NCI-H69 (cell line): ENCODE data around the gene NR2C2.
A peak's percentile ranks its signal among the peaks of the same experiment; 100 is the strongest.
"Not testable (repeated sequence)": the region's sequence is repeated elsewhere in the genome, so short reads cannot be mapped to it uniquely, and the experiment has no call there.

Source experiments
- DNase-seq: peaks from one replicate; lab custom pipeline; 2025; lab: John Stamatoyannopoulos, UW

The NR2C2 gene

DNA sequence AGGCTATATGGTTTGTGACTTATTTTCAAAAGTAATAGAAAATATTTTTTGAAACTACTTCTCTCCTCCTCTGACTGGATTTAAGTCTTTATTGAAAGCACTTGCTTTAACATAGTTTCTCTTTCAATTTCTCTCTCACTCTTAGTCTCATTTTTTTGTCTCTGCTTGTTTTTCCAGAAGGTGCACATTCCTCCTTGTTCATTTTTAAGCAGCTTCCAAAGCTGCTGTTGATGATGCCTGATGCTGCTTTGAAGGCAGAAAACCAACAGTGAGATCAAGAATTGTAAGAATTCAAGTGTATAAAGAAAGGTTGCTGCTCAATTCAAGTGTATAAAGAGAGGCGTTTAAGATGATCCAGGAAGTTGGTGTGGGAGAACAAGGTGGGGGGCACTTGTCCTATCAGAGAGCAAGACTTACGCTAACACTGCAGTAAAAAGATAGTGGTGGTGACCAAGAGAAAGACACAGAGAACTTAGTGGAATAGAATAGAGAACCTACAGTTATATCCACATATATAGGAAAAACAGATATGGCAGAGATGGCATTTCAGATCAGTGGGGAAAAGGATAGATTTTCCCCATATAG lies 12.1 kb downstream of the NR2C2 start:
- no peak for DNase-seq

DNA sequence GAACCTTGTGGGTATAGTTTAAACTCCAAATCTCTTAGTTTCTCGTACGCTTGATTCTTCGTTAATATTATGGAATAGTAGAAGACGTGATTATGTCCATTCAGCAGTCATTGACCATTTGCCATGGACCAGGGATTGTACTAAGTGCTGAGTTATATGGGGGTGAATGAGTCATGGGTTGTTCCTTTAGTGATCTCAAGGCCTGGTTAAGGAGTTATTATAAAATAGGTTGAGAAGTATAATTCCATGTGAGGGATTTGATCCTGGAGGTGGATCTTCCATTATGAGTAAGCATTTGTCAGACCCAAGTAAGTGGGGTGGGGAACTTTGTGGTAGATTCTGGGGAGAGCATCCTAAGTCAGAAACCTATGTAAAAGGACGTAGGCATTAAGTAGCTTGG lies 15.4 kb downstream of the NR2C2 start:
- DNase-seq = no peak

DNA sequence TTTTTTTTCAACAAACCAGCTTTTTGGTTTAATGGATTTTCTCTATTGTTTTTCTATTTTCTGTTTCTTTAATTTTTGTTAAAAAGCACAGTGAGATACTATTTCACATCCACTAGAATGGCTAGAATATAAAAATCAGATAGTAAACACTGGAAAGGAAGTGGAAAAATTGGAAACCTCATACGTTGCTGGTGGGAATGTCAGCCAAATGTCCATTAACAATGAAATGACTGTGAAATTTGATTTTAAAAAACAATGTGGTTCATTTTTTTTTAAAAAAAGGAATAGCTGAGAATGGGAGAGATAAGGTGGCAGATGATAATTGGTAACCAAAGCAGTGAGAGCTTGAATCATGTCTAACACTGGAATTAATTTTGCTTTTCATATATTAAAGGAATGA lies 19.9 kb downstream of the NR2C2 start:
- DNase-seq = no peak

DNA sequence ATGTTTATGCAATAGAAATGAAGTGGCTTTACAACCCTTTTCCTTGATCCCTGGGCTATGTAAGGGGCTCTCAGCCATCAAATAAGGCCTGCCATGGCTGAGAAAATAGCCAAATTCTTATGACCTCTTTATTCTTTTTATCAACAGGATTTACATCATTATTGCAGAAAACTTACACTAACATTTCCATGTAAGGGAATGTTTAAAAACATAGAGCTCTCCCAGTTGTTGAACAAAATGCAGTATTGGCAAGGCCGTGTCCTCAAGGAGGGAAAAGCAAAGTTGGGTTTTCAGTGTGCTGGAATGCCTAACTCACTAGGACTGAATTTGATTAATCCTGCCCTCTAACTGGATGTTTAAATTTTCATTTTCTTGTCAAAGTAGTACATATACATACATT lies 22.3 kb downstream of the NR2C2 start:
- DNase-seq = no peak

DNA sequence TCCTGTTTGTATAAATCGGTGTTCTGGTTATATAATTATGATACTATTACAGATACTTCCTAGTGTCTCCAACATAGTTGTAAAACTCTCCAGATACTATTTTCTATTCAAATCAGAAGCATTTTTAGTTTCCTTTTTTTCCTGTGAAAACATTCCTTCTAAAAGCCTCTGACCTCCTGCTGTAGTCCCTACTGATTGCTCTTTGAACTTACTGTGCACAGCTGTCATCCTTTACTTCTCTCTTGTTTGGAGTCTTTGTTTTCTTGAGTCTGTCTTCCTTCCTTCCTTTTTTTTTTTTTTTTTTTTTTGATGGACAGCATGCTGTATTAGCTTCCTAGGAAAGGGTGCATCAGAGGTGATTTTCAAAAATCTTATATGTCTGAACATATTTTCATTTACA lies 28.9 kb downstream of the NR2C2 start:
- DNase-seq = peak; percentile 7

DNA sequence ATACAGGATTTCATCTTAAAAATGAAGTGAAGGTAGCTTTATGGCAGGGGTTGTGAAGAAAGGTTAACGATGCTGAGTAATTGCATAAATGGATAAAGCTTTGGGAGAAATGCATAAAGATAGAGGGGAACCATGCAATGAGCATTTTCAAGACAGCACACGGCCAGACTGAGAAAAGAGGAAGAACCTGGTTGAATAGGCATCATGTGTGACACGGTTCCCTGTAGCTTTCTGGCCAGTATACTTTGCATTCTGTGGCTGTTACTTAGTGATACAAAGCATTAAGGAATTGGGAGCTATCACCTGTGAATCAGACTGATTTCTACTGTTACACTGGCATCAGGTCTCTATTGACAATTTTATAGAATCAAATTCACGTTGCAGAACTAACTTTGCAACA lies 33.3 kb downstream of the NR2C2 start:
- DNase-seq = no peak

DNA sequence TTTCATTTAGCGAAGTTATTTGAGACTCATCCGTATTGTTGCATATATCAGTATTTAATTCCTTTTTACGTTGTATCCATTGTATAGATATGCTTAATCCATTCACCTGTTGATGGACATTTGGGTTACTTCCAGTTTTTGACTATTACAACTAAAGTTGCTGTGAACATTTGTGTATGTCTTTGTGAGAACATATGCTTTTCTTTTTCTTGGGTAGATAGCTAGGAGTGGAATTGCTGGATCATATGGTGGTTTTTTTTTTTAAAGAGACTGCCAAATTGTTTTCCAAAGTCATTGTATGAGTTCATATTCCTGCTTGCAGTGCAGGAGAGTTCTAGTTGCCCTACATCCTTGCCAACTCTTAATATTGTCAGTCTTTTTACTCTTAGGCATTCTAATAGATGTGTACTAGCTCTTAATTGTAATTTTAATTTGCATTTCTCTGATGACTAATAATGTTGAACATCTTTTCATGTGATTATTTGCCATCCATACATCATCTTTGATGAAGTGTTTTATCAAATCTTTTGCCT lies 37.3 kb downstream of the NR2C2 start:
- DNase-seq = no peak

DNA sequence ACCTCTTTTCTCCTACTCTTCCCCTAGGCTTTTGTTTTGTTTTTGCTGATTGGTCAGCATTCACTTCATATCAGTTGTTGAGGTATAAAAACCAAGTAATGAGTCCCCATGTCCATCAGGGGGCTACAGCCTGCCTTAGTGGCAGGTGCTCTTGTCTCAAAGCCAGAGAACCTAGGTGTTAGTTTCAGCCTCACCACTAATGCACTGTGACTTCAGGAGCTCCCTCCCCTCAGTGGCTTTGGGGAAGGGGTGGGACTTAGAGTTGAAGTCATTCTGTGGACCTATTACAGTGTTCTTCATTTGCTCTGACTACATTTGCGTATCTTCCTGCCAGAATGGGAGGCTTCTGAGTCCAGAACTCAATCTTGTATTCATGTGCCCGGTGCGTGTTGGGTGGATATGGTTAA lies 41.6 kb downstream of the NR2C2 start:
- peak; percentile 32 for DNase-seq

DNA sequence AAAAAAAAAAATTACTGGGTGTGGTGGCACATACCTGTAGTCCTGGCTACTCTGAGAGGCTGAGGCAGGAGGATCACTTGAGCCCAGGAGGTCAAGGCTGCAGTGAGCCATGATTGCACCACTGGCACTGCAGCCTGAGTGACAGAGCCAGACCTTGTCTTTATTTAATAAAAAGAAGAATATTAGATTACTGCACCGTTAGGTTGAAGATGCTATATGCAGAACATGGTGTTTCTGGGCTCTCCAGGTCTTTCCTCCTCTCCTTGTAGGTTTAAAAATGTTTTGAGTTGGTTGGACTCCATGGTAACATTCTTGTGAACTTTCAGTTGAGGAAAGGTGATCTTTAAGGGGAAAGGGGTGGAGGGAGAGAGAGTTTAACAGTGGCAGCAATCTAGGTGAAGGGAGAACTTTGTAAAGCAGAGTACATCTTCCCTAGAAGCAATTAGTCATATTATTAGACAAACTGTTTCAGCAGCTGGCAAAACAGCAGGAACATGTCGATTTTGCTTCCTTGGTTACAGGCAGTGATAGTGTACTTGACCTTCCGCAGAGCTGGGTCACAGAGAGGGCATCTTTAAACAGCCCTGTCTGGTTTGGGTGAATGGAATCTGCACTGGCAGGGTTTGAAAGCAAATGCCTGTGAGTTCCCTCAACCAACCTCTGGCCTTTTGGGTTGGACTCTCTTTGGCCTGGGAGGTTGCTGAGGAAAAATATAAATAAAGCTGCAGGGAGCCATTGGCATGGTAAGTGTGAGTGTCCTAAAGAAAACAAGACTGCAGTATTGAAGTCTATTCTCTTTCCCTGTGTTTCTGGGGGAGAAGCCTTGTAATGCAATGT lies 42.8 kb downstream of the NR2C2 start:
- peak; percentile 38 for DNase-seq

DNA sequence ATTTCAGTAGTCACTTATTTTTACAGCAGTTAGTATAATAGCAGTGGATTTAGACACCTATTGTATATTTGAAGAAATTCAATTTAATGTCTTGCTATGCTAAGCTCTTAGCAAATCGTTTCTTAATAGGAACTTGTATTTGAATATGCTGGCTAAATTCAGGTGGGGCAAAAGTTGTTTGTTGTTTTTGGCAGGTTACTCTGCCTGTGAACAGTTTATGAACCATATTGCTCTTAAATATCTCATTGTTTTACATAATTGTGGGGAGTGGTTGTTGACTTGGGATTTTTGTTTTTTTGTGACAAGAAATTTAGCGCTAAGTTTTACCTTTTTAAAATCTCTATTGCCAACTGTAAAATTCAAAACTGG lies 43.4 kb downstream of the NR2C2 start:
- no peak for DNase-seq

DNA sequence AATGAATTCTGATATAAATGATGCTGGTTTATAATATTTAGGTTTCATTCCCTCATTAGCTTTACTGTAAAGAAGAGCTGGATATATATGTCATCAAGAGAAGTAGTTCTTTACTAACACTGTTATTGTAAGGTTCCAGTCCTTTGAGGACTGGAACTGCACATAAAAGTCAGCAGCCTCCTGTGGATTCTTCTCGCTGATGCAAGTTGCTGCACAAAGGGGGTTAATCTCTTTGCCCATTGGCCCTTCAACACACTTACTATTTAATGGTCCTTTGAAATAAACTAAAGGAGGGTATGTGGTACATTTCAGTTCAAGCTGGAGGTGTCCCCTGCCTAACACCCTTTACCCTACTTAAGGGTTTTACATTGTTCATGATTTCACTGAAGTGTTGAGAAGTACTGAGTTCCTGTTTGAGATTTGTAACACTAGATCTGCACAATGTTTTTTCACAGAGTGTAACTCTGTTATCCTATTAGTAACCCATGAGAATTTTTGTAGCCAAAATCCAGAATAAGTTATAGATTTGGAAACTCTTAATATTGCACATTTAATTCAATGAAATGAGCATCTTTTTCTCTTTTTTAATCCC lies 43.9 kb downstream of the NR2C2 start:
- DNase-seq = peak; percentile 26

DNA sequence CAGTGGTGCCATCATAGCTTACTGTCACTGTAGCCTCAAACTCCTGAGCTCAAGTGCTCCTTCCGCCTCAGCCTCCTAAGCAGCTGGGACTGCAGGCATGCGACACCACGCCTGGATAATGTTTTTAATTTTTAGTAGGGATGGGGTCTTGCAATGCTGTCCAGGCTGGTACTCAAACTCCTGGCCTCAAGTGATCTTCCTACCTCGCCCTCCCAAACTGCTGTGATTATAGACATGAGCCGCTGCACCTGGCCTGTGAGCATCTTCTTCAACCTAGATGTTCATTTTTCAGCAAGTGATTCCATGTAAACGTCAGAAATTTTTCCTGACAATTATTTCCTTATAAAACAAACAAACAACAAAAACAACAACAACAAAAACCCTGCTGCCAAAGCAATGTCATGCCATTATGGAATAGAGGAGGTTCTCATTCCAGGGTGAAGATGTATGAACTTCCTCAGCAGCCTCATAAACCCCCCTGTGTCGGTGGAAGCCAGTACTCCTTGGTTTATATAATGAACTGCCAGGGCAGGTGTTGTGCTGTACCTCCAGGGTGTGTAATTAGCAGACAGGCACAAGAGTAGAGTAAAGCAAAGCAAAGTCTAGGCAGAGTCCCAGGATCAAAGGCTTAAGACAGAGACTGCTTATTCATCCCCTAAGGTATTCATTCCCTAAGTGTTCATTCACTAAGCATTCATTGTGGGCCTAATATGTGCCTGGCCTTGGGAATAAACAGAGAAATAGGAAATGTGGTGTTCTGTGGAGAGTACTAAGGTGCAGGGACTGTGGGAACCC lies 44.6 kb downstream of the NR2C2 start:
- peak; percentile 83 for DNase-seq

DNA sequence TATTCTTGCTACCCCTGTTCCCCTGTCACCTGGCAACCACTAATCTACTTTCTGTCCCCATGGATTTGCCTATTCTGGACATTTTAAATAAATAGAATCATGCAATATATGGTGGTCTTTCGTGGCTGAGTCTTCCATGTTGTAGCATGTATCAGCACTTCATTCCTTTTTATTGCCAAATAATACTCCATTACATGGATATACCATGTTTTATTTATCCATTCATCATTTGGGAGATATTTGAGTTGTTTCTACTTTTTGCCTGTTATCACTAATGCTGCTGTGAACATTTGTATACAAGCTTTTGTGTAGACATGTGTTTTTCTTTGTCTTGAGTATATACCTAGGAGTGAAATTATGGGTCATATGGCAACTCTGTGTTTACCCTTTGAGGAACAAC lies 50.6 kb downstream of the NR2C2 start:
- DNase-seq = no peak

DNA sequence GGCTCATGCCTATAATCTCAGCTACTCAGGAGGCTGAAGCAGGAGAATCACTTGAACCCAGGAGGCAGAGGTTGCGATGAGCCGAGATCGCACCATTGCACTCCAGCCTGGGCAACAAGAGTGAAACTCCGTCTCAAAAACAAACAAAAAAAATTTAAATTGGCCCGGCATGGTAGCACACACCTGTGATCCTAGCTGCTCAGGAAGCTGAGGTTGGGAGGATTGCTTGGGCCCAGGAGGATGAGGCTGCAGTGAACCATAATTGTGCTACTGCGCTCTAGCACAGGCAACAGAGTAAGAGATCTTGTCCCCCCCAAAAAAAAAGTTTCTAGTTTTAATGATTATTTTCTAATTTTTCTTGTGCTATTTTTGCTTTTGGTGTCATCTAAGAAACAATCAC lies 51.8 kb downstream of the NR2C2 start:
- not testable (repeated sequence) for DNase-seq

DNA sequence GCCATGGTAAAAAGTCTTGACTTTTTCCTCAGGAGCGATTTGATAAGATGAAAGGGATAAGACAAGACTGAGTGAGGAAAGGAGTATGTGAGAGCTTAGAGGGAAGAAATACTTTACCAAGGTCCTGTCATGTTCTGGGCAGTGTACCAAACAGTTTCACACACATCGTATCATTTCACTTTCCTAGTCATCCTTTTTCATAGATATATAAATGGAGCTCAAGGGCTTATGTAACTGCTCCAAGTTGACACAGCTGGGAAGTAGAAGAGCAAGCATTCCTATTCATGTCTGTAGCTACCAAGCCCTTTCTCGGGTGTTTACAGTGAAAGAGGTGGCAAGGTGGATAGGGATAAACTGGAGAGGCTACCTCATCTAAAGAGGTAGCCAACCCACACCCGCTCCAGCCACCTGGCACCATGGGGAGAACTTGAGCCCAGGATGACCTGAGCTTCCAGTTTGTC lies 60.3 kb downstream of the NR2C2 start:
- DNase-seq = no peak

DNA sequence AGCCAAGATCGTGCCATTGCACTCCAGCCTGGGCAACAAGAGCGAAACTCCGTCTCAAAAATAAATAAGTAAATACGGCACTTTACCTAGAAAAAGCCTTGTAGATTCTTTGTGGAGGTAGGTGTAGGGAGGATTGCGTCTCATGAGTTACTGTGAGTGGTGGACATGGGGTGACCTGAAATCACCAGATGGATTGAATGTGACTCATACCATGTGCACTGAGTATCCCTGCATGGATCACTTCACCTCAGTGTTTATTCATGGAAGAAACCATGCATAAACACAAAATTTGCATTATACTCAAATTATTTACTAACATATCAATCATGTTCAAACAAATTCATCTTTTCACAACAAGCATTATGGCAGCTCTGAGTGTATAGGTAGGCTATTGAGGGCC lies 61.8 kb downstream of the NR2C2 start:
- DNase-seq = no peak

DNA sequence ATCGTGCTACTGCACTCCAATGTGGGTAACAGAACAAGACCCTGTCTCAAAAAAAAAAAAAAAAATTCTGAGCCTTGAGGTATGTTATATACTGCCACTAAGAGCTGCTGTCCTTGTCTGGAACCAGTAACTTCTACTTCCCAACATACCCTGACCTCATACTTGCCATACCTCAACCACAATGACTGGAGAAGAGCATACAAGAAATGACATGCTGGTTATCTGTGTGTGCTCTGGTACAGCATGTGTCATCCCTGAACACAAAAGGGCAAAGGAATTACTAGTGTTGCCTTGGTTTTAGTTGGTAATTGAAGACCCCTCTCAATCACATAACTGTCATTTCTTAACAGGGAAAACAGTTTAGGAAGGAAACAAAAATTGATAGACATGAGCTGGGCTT lies 63.3 kb downstream of the NR2C2 start:
- DNase-seq = no peak

DNA sequence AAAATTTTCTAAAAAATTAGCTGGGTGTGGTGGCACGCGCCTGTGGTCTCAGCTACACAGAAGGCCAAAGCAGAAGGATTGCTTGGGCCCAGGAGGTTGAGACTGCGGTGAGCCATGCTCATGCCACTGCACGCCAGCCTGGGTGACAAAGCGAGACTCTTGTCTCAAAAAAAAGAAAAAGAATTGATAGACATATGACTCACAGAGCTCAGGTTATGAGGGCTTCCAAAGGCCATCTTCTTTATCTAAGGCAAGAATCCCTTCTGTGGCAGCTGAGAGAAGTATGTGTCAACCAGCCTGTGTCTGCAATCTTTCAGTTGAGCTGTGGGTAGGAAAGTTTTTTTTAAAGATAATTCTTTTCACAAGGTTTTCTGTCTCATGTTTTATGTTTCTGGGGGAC lies 63.8 kb downstream of the NR2C2 start:
- DNase-seq = no peak

DNA sequence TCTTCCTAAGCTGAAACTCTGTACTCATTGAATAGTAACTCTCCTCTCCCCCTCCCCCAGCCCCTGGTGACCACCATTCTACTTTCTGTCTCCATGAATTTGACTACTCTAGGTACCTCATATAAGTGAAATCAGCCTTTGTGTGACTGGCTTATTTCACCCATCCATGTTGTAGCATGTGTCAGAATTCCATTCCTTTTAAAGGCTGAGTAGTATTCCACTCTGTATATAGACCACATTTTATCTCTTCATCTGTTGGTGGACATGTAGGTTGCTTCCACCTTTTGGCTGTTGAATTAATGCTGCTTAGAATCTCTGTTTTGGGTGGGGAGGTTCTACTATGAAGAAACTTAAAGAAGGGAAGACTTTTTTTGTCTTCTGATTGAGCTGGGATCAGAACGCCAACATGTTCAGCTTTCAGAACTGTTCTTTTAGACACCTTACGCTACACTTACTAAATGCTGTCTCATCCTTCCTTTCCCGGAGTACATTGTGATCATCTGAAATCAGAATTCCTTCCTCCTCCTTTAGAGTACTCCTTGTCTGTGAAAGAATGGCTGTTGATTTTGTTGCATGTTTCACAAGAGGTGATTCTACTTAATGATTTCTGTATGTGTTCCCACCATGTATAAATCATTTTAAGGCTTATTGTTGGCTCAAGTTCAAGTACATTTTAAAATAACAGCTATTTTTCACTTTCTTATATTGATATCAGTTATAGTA lies 67.4 kb downstream of the NR2C2 start:
- no peak for DNase-seq

DNA sequence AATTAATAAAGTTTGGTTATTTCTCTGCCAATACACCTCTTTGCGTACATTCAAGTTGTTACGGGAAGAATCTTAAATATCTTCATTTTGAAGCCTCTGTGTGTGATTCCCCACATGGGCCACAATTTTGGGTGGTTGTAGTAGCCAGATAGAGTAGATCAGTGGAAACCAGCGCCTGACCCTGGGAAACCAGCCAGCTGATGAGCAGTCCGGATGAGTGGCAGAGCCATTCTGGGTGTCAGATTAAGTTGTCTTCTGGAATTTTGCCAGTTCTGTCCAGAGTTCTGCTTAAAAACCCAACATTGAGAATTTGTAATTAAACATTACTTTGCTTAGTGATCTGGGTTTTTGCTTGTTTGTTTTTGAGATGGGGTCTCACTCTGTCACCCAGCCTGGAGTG lies 68.1 kb downstream of the NR2C2 start:
- DNase-seq = no peak

DNA sequence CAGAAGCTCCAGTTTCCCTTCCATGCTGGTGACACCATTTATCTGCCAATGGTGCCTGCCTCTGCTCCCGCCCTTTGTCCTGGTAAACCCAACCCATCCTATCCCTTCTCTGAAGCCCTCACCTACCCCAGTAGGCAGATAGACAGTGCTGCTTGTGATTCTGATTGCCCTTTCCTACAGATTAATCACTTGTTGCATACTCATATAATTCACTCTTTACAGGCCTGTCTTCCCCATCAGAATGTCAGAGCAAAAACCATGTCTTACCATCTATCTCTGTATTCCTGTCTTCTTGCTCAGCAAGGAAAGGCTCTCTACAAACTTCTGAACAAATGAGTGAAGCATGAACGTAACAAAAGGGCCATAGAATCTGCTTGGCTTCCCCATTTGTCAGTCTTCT lies 69.8 kb downstream of the NR2C2 start:
- DNase-seq = no peak

DNA sequence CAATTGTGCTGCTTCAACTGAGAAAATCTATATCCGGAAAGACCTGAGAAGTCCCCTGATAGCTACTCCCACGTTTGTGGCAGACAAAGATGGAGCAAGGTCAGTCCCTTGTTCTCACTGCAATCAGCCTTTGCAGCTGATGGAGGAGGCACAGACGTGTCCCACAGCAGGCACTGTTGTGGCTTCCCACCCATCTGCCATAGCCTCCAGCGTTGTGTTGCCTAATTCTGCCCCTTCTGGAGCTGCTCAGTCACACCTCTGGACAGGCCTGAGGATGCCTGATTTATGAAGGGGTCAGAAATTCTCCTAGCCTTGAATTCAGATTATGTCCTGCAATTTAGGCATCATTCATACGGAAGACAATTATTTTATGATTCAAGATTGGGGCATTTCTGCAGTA lies 75.9 kb downstream of the NR2C2 start:
- no peak for DNase-seq
